IPS-11a (cell line): ENCODE measurements around the gene MBD1.

Experiments used
- H3K4me3 ChIP-seq: one replicate; pipeline ENCODE4 v1.5.1; 2013; ENCODE audit warnings: low read depth, low read length, control low read depth

The MBD1 gene

DNA sequence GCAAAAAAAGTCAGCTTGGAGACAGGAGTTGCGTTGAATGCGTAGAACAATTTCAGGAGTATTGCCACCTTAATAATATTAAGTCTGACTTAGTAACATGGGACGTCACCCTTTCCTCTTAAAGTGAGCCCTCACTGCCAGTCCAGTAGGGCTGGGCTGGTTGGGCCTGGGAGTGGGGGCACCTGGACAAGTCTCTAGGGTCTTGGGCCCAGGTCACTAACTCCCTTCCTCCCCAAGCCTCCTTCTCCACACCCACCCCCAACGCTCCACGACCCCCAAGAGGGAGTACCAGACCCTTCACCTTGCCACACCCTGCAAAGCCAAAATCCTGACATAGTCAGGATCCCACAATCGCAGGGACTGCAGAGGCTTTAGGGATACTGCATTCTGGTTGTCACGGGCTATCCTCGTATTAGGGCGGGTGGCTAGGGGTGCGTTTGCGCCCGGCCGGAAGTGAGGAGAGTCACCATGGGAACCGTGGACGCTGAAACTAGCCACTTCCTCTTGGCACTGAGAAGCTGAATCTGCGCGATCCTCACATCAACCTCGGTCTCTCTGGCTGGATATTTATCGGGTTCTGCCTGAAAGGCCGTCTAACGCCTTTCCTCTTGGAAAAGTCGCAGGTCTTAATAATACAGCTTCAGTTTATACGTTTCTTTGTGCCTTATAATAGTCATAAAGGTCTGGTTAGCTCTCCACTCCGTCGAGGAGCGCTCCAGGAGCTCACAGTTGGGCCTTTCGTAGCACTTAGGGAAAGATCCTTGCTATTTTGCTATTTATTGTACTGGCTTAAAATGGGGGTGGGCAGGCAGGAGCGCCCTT, 16.5 kb upstream of the MBD1 start:
- peak overlapping the region; percentile 14 for H3K4me3 ChIP-seq

- no peak overlapping the region for H3K4me3 ChIP-seq
Observed at GRCh38 chr18:50293039-50293438, 11.7 kb upstream of the MBD1 start.

DNA sequence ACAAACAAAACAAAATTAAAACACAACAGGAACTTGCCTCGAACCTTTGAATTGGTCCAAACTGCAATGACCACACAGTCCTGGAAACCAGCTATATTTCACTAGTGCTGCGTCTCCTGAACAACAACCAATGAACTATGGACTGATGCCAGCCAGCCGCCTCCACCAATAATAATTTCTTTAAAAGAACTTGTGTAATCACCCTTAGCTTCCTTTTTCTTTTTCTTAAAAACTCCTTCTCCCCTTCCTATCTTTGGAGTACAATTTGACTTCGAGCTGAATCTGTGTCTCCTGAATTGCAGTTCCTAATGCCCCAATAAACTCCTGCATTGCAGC, 7.8 kb upstream of the MBD1 start:
- no peak overlapping the region for H3K4me3 ChIP-seq

GRCh38 chr18:50288348-50289107, 7.2 kb upstream of the MBD1 start:
- H3K4me3 ChIP-seq, result peak overlapping the region; percentile 62

DNA sequence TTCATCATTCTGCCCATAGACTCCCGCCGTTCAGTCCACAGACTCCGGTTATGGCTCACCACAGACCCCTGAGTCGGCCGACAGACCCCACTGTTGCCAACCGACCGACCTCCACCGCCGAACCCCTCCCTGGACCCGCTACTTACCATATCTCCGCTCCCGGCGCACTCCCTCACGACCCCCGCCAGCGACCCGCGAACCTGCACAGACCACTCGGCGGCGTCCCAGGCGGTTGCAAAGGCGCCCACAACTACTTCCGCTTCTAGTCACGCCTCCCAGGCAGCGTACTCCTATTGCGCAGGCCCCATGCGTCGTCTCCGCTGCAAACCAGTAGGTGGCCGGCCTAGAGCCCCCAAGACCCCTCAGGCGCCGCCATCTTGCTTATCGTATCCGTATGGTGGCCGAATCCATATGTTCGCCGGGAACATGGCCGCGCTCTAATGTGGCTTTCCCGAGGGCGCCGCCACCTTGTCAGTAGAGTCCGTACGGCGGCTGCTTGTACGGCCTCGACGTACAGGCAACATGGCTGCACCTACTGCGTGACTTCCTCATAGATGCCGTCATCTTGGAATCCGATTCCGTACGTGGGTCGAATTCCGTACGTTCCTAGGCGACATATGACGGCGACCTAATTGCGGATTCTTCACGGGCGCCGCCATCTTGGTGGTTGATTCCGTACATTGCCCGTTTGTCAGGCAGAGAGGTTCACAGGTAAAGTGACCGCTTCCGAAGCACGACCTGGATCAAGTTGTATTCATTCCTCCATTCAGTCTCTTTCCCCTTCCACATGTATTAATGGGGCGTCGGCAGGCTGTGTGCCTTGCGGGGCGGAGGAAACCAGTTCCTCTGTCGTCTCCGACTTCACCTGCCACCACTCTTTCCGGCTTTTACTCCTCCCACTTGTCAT, 6.4 kb upstream of the MBD1 start, which contains the start of gene CXXC1:
CXXC1 (minus strand) TSS at position 252 of the 907 bp plus-strand sequence; CDS start at position 149, 103 bp downstream.
- H3K4me3 ChIP-seq, result peak within 1 kb of the TSS; percentile 89

- H3K4me3 ChIP-seq, result peak overlapping the region; percentile 89
Observed at GRCh38 chr18:50287028-50287440, 5.7 kb upstream of the MBD1 start.

GRCh38 chr18:50286391-50287027, 5.2 kb upstream of the MBD1 start:
- H3K4me3 ChIP-seq, result peak overlapping the region; percentile 89

DNA sequence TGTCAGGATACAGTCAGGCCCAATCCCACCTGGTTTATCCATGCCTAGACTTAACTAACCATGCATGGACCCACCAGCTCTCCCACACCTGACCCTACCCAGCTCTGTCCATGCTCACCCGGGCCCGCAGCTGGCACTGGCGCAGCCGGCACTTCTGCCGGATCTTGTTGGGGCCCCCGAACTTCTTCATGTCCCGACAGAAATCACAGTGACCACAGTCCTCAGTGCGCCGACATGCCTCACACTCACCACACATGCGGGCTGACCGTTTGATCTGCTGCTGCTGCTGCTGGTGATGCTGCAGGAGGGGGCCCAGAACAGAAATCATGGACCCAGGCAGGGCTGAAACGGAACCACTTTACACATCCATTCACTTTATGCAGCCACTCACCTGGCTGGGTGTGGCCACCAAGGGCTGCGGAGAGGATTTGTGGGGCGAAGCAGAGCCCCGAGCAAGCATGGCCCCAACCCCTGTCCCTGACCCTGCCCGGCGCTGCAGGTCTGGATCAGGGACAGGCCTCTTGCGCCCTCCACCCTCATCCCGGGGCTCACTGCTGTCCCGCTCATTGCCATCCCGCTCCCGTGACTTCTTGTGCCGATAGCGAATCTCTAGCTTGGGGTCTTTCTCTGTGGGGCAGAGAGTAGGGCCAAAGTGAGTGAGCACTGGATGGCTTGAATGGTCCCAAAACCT, 4.5 kb upstream of the MBD1 start:
- H3K4me3 ChIP-seq, result no peak overlapping the region

DNA sequence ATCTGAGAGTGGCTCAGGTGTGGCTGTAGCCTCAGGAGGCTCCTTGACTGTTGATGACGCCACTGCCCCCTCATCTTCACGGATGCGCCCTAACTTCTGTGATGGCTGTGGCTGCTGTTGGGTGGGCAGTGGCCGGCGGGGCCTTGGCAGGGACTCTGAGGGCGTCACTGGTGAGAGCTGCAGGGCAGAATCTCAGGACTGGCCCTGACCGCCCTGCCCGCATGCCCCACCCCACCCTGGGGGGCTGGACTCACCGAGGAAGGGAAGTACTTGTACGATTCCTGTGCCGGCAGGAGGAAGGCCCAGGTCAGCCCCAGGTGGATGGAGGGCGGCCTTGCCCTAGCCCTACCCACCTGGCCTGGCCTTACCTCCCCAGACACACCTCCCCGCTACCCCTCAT, 3.7 kb upstream of the MBD1 start:
- no peak overlapping the region for H3K4me3 ChIP-seq

- no peak overlapping the region for H3K4me3 ChIP-seq
Observed at GRCh38 chr18:50284255-50284885, 3.0 kb upstream of the MBD1 start.

GRCh38 chr18:50283469-50284209, 2.3 kb upstream of the MBD1 start:
- H3K4me3 ChIP-seq, result no peak overlapping the region

DNA sequence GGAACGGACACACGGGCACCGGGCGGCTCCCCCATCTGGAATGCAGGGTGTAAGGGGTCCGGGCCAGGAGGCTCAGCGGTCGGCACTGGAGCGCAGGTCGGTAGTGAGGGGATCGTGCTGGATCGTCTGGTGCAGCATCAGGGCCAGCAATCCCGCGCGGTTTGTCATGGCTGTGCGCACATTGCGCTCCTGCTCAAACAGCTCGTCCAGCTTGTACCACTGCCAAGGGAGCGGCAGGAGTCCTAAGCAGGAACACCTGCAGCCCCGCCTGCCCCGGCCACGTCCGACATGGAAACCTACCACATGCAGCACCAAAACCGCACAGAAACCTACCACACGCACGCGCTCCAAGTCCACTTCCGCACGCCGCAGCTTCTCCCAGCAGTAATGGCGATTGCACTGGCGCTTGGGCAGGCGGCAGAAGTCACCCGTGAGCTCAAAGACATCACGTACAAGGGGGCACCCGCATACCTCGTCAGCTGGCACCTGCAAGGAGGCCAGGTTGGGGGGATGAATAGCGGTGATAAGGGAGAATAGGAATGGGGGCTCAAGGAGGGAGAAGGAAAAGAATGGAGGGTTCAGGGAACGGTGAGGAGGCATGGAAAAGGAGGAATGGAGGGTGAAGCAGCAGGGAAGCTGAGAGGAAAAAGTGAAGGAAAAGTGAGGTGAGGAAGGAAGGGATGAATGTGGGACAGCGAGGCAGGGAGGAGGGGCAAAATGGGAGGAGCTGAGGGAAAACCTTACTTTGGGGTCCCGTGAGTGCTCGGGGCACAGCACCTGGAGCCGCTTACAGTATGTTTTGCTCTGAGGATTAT, 1.4 kb upstream of the MBD1 start:
- H3K4me3 ChIP-seq, result no peak overlapping the region

DNA sequence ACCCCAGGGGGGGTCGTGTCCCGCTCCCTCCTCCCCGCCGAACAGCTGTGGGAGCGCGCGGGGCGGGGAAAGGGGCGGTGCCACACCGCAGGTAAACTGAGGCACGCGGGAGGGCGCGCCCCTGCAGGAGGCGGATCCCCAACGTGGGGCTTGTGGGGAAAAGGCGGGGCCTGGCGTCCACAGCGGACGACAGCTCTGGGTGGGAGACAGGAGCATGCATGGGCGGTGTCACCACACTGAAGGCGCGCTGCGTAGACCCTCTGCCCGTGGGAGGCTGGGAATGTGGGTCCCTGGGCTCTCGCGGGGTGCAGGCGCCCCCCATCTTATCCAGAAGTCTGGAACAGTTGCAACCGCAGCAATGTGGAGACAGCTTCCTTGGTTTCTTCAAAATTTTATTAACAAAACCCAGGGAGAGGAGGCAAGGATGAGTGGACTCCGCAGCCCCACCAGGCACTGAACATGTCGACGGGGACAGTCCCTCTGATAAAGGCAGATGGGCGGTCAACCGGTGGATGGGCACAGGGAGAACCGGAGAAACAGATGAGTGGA, 723 bp upstream of the MBD1 start:
- peak overlapping the region; percentile 95 for H3K4me3 ChIP-seq

- H3K4me3 ChIP-seq, result peak overlapping the region; percentile 95
Observed at GRCh38 chr18:50280707-50281294, 522 bp downstream of the MBD1 start.

DNA sequence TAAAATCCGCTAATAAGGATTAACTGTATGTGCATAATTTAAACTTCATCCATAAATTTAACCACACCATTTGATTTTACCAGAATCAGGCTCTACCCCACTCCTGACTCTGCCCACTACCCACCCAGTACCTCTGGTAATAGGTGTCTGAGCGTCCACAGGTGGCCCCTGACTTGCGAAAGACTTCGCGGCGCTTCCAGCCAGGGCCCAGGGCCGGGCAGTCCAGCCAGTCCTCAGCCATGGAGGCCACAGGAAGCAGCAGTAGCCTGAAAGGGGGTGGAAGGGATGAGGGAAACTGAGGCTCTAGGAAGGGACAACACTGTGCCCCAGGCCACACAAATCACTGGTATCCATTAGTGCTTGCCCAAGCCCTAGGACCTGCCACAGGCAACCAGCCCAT, 1.6 kb downstream of the MBD1 start:
- H3K4me3 ChIP-seq, result no peak overlapping the region

GRCh38 chr18:50277942-50278341, 3.4 kb downstream of the MBD1 start:
- H3K4me3 ChIP-seq, result no peak overlapping the region

- H3K4me3 ChIP-seq, result no peak overlapping the region
Observed at GRCh38 chr18:50276452-50276851, 4.9 kb downstream of the MBD1 start.
